HepG2 (cell line): Measurements from ENCODE around the gene RGS13. TPM values are rescaled to one million over a fixed set of nuclear protein-coding genes. Genes with fewer than 3 reads are reported as not detected.
A peak's percentile ranks its signal among the peaks of the same experiment; 100 is the strongest.

Experiments used
- ARNTL ChIP-seq: sonication (generic); formaldehyde crosslinking; IDR thresholded peaks from 2 replicates; pipeline ENCODE4 v1.4.0; 2020; ENCODE audit warnings: mild to moderate bottlenecking, missing genetic modification reagents
- CAMTA2 ChIP-seq: sonication (generic); formaldehyde crosslinking; IDR thresholded peaks from 2 replicates; pipeline ENCODE4 v1.4.0; 2020; ENCODE audit warnings: mild to moderate bottlenecking, missing genetic modification reagents, borderline replicate concordance
- CHD4 ChIP-seq: fragments of 200-600 bp; sonication (generic); IDR thresholded peaks from 2 replicates; pipeline ENCODE4 v1.7.0; 2017; ENCODE audit warnings: mild to moderate bottlenecking, low read length, borderline replicate concordance
- ELF4 ChIP-seq: sonication (generic); formaldehyde crosslinking; IDR thresholded peaks from 2 replicates; pipeline ENCODE4 v1.5.0; 2020; ENCODE audit warnings: missing genetic modification reagents, mild to moderate bottlenecking, moderate library complexity, borderline replicate concordance
- GATA4 ChIP-seq: sonication (generic); IDR thresholded peaks from 2 replicates; pipeline ENCODE4 v1.6.1; 2016; ENCODE audit warnings: antibody characterized with exemption, low read depth, borderline replicate concordance
- MIER3 ChIP-seq: IDR thresholded peaks from 2 replicates; pipeline ENCODE4 v1.6.1; 2016; ENCODE audit warnings: missing compliant biosample characterization, borderline replicate concordance
- MXI1 ChIP-seq: IDR thresholded peaks from 3 replicates; pipeline ENCODE4 v1.6.1; 2012; ENCODE audit warnings: low read depth, low read length, inconsistent platforms, borderline replicate concordance
- NR2F1 ChIP-seq, 2 experiments: fragments of 450-650 bp in 1 of 2; formaldehyde crosslinking in 1 of 2; IDR thresholded peaks; 2 replicates each; pipeline versions ENCODE4 v1.5.0 to v1.6.1; 2016 to 2020; ENCODE audit warnings: mild to moderate bottlenecking in 1 of 2, missing compliant biosample characterization in 1 of 2, missing genetic modification reagents in 1 of 2, moderate library complexity in 1 of 2
- PAX8 ChIP-seq: sonication (generic); formaldehyde crosslinking; IDR thresholded peaks from 2 replicates; pipeline ENCODE4 v1.8.0; 2022; ENCODE audit warnings: mild to moderate bottlenecking, missing genetic modification reagents, borderline replicate concordance
- PRPF4 ChIP-seq: fragments of 200-400 bp; formaldehyde crosslinking; IDR thresholded peaks from 2 replicates; pipeline ENCODE4 v1.6.1; 2016; ENCODE audit warnings: low read length, low read depth; ENCODE audit not compliant: poor library complexity, severe bottlenecking
- RXRB ChIP-seq: IDR thresholded peaks from 2 replicates; pipeline ENCODE4 v1.6.1; 2016; ENCODE audit warnings: borderline replicate concordance, missing genetic modification reagents, missing compliant biosample characterization
- SCMH1 ChIP-seq: sonication (generic); formaldehyde crosslinking; IDR thresholded peaks from 2 replicates; pipeline ENCODE4 v1.9.0; 2021; ENCODE audit warnings: missing genetic modification reagents, mild to moderate bottlenecking, borderline replicate concordance
- SIN3B ChIP-seq: fragments of 150-350 bp; IDR thresholded peaks from 2 replicates; pipeline ENCODE4 v1.6.1; 2014; ENCODE audit warnings: low read length
- TEAD3 ChIP-seq: optimal IDR thresholded peaks from 2 replicates; pipeline ENCODE3; 2016; ENCODE audit warnings: borderline replicate concordance
- ZBTB38 ChIP-seq: sonication (generic); formaldehyde crosslinking; IDR thresholded peaks from 2 replicates; pipeline ENCODE4 v1.5.1; 2020; ENCODE audit warnings: mild to moderate bottlenecking, missing genetic modification reagents
- polyA plus RNA-seq, 8 experiments: library from polyadenylated mRNA; depleted of rRNA in 3 of 8; stranded (reverse) in 7 of 8; unstranded in 1 of 8; fragments of >200 nt; fragmentation: Illumina TruSeq in 4 of 8; extraction: Trizol in 4 of 8; gene quantifications; 2 replicates each; pipeline versions ENCODE4 v1.2.1 to v1.2.3, GENCODE V29; 2011 to 2016; ENCODE audit warnings: low read depth in 4 of 8, missing spikeins in 1 of 8, mixed read lengths in 1 of 8; ENCODE audit not compliant: insufficient read depth in 1 of 8
- total RNA-seq, 5 experiments: library from RNA; depleted of rRNA; stranded (reverse); fragments of >200 nt; fragmentation: Illumina TruSeq; extraction: Trizol; gene quantifications; 2 replicates each; pipeline ENCODE4 v1.2.3, GENCODE V29; 2016; ENCODE audit warnings: low read depth in 1 of 5
- TF ChIP-seq, protein P1 (sequence below): IDR thresholded peaks from 2 replicates; pipeline ENCODE4 v1.6.1; 2016; ENCODE audit warnings: missing compliant biosample characterization, missing genetic modification reagents, borderline replicate concordance
- TF ChIP-seq, protein P2 (sequence below): sonication (generic); formaldehyde crosslinking; IDR thresholded peaks from 2 replicates; pipeline ENCODE4 v1.4.0; 2020; ENCODE audit warnings: missing genetic modification reagents
- TF ChIP-seq, protein P3 (sequence below): sonication (generic); formaldehyde crosslinking; IDR thresholded peaks from 2 replicates; pipeline ENCODE4 v1.4.0; 2020; ENCODE audit warnings: missing genetic modification reagents, borderline replicate concordance

Gene RGS13
- total and polyA plus RNA-seq, 2 of the 13 experiments (the other 11 are each of a cell fraction or from before 2014, with no cell fraction given) = not detected

DNA sequence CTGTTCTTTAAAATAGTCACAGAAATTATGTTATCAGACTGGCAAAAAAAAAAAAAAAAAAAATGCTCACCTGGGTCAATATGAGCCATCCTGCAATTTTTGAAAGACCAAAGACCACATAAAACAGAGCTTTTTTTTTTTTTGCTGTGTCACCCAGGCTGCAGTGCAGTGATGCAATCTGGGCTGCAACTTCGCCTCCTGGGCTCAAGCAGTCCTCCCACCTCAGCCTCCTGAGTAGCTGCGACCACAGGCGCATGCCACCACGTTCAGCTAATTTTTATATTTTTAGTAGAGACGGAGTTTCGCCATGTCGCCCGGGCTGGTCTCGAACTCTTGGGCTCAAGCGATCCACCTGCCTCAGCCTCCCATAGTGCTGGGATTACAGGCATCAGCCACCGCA is 62.8 kb downstream of the RGS13 start (continued):
- TF ChIP-seq, protein P1, sequence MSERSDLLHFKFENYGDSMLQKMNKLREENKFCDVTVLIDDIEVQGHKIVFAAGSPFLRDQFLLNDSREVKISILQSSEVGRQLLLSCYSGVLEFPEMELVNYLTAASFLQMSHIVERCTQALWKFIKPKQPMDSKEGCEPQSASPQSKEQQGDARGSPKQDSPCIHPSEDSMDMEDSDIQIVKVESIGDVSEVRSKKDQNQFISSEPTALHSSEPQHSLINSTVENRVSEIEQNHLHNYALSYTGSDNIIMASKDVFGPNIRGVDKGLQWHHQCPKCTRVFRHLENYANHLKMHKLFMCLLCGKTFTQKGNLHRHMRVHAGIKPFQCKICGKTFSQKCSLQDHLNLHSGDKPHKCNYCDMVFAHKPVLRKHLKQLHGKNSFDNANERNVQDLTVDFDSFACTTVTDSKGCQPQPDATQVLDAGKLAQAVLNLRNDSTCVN = 0 out of 2 replicates have a peak, but pooled peaks have one; percentile 23
- TF ChIP-seq MXI1 (no peak), GATA4 (no peak), SCMH1 (no peak), NR2F1 (CRISPR knock-in tag; IDR thresholded peaks at IDR 0.05) (no peak), PAX8 (CRISPR knock-in tag) (no peak), ZBTB38 (peak; percentile 98), SIN3B (no peak), PRPF4 (peak; percentile 91), ARNTL (no peak), TEAD3 (peak; percentile 47), RXRB (peak; percentile 67; the same call in 1 of the 2 replicates), CHD4 (0 out of 2 replicates have a peak, but pooled peaks have one; percentile 56), ELF4 (no peak), CAMTA2 (CRISPR knock-in tag) (no peak), MIER3 (CRISPR knock-in tag) (peak; percentile 24; the same call in 1 of the 2 replicates)
- TF ChIP-seq, protein P2, sequence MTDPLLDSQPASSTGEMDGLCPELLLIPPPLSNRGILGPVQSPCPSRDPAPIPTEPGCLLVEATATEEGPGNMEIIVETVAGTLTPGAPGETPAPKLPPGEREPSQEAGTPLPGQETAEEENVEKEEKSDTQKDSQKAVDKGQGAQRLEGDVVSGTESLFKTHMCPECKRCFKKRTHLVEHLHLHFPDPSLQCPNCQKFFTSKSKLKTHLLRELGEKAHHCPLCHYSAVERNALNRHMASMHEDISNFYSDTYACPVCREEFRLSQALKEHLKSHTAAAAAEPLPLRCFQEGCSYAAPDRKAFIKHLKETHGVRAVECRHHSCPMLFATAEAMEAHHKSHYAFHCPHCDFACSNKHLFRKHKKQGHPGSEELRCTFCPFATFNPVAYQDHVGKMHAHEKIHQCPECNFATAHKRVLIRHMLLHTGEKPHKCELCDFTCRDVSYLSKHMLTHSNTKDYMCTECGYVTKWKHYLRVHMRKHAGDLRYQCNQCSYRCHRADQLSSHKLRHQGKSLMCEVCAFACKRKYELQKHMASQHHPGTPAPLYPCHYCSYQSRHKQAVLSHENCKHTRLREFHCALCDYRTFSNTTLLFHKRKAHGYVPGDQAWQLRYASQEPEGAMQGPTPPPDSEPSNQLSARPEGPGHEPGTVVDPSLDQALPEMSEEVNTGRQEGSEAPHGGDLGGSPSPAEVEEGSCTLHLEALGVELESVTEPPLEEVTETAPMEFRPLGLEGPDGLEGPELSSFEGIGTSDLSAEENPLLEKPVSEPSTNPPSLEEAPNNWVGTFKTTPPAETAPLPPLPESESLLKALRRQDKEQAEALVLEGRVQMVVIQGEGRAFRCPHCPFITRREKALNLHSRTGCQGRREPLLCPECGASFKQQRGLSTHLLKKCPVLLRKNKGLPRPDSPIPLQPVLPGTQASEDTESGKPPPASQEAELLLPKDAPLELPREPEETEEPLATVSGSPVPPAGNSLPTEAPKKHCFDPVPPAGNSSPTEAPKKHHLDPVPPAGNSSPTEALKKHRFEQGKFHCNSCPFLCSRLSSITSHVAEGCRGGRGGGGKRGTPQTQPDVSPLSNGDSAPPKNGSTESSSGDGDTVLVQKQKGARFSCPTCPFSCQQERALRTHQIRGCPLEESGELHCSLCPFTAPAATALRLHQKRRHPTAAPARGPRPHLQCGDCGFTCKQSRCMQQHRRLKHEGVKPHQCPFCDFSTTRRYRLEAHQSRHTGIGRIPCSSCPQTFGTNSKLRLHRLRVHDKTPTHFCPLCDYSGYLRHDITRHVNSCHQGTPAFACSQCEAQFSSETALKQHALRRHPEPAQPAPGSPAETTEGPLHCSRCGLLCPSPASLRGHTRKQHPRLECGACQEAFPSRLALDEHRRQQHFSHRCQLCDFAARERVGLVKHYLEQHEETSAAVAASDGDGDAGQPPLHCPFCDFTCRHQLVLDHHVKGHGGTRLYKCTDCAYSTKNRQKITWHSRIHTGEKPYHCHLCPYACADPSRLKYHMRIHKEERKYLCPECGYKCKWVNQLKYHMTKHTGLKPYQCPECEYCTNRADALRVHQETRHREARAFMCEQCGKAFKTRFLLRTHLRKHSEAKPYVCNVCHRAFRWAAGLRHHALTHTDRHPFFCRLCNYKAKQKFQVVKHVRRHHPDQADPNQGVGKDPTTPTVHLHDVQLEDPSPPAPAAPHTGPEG (CRISPR knock-in tag) = no peak
- TF ChIP-seq, protein P3, sequence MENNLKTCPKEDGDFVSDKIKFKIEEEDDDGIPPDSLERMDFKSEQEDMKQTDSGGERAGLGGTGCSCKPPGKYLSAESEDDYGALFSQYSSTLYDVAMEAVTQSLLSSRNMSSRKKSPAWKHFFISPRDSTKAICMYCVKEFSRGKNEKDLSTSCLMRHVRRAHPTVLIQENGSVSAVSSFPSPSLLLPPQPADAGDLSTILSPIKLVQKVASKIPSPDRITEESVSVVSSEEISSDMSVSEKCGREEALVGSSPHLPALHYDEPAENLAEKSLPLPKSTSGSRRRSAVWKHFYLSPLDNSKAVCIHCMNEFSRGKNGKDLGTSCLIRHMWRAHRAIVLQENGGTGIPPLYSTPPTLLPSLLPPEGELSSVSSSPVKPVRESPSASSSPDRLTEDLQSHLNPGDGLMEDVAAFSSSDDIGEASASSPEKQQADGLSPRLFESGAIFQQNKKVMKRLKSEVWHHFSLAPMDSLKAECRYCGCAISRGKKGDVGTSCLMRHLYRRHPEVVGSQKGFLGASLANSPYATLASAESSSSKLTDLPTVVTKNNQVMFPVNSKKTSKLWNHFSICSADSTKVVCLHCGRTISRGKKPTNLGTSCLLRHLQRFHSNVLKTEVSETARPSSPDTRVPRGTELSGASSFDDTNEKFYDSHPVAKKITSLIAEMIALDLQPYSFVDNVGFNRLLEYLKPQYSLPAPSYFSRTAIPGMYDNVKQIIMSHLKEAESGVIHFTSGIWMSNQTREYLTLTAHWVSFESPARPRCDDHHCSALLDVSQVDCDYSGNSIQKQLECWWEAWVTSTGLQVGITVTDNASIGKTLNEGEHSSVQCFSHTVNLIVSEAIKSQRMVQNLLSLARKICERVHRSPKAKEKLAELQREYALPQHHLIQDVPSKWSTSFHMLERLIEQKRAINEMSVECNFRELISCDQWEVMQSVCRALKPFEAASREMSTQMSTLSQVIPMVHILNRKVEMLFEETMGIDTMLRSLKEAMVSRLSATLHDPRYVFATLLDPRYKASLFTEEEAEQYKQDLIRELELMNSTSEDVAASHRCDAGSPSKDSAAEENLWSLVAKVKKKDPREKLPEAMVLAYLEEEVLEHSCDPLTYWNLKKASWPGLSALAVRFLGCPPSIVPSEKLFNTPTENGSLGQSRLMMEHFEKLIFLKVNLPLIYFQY (CRISPR knock-in tag) = peak; percentile 32; the same call in 1 of the 2 replicates
